GM19328 (cell line): Measurements from ENCODE around the gene NECAP2.

Experiments
- ATAC-seq: cut with Tn5 transposase; IDR thresholded peaks from one replicate; pipeline ENCODE4 v1.9.1; 2021; ENCODE audit warnings: mild to moderate bottlenecking, moderate library complexity; ENCODE audit not compliant: unreplicated experiment

Gene NECAP2, protein sequence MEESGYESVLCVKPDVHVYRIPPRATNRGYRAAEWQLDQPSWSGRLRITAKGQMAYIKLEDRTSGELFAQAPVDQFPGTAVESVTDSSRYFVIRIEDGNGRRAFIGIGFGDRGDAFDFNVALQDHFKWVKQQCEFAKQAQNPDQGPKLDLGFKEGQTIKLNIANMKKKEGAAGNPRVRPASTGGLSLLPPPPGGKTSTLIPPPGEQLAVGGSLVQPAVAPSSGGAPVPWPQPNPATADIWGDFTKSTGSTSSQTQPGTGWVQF

DNA sequence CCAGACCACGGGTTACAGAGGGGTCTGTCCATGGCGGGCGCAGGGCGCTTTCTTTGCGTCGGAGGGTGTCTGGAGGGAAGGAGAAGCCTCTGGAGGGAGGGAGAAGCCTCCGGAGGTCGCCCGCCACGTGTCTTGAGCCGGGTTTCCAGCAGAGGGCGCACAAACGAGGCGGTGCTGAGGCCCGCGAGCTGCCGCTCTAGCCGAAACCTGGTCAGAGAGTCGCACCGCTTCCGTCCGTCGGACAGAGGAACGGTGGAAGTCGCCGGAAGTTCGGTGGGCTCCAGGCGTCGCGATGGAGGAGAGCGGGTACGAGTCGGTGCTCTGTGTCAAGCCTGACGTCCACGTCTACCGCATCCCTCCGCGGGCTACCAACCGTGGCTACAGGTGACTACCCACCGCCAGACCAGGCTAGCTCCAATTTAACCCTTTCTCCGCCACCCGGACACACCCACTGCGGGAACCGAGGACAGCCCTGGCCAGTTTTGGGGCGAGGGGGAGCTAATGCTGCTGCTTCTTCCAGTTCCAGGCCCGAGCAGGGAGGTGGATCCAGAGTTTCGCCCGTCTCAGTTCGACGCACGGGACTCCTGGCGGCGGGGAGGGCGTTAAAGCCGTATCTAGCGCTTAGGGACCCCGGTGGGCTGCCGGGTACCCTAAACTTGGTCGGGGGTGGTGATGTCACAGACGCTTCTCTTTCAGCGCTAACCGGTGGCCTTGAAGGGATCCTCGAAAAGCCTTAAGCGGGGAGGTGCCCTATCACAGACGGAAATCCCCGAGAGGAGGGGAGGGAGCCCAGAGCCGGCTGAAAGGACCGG is at the start of gene NECAP2:
Gene NECAP2, plus strand, starts transcription at position 255 of the 812 bp plus-strand sequence. Its CDS starts 38 bp downstream, at position 293.
- peak; percentile 81 for ATAC-seq

- no peak for ATAC-seq
Observed at GRCh38 chr1:16391411-16391810, 49.1 kb upstream of the NECAP2 start.

GRCh38 chr1:16392740-16393569 is 47.6 kb upstream of the NECAP2 start:
- no peak for ATAC-seq

DNA sequence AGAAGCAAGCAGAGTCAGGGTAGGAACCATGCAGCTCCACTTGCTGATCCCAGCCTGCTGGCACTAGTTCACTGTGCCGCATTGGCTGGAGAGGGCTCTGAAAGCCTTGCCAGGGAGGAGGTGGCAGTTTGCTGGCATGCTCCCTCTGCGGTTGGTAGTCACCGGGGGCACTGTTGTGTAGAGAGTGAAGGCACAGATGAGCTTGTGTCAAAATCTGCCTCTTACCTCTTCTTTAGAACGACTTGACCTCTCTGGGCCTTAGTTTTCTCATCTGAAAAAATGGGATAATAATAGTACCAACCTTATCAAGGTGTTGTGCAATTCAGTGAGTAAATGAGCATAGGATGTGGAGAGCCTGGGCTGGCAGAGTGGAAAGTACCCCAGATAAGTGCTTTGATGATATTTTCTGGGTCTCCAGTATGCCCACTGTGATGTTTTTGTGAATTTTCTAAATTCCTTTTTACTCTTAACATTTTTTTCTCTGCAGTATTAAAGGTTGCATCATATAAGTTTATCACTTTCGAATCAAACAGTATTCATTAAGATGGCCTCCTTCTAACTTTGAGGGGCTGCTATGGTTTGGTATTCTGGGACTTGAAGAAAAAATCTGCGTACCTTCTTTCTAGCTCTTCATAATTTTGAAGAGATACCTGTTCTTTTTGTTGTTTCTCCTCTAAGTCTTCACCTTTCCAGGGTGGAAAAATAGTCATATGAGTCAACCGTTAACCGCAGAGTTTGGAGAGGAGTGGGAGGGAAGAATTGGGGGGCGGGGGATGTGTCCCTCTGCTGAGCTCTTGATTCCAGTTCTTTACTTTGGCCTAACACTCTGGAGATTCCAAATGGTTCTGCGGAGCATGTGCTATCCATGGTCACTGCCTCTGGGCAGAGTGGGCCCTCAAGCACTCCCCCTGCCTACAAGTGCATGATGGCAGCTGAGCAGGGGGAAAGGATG is 46.7 kb upstream of the NECAP2 start:
- ATAC-seq: no peak

GRCh38 chr1:16394977-16395376 is 45.5 kb upstream of the NECAP2 start:
- ATAC-seq: no peak

DNA sequence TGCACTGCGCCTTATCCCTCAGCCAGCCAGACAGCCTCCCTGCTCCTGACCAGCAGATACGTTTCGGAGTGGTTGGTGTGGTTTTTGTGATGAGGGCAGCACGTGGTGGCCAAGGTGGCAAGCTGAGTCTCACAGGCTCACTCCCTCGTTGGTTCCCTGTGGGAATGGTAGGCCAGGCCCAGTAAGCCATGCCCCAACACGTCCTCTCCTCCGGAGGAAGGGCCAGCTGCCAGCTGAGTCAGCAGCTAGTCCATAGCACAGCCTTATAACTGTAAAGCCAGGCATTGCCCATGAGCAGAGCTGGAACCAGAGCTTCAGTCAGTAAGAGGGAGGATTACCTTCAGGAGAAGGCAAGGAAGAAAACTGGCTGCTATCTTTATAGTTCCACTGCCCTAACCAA is 43.9 kb upstream of the NECAP2 start:
- ATAC-seq: no peak

DNA sequence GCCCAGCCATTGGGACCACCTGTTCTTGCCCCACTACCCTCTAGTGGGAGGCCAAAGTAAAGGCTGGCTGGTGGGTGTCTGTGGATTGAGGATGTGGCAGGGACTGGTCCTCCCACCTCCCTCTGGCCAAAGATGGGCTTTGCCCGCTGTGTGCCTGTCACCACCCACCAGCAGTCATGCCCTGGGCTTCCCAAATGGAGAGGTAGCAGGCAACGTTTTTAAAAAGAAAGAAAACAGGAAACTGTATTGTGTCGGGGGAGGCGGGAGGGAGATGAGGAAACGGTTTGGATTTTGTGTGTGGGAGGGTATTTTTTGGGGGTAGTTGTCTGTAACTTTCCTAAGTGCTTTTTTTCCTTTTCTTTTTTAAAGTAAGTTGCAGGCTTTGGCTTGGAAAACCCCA is 43.4 kb upstream of the NECAP2 start:
- no peak for ATAC-seq

GRCh38 chr1:16398371-16398953 is 42.1 kb upstream of the NECAP2 start:
- ATAC-seq: no peak

GRCh38 chr1:16402742-16403141 is 37.8 kb upstream of the NECAP2 start:
- no peak for ATAC-seq

- no peak for ATAC-seq
Observed at GRCh38 chr1:16405441-16405840, 35.1 kb upstream of the NECAP2 start.

DNA sequence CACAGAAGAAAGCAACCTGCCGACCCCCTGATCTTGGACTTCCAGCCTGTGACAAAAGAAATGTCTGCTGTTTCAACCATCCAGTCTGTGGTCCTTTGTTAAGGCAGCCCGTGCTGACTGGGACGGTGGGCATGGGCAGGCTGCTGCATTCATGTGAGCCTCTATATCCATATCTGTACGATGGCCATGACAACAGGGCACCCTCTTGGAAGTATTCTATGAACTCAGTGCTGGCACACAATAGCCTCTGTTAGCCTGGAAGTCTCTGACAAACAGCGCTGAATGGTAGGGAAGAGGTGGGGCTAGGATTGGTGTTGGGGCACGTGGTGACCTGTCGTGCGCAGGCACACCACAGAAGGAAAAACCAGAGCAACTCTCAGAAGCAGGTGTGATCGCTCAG is 33.7 kb upstream of the NECAP2 start:
- no peak for ATAC-seq

DNA sequence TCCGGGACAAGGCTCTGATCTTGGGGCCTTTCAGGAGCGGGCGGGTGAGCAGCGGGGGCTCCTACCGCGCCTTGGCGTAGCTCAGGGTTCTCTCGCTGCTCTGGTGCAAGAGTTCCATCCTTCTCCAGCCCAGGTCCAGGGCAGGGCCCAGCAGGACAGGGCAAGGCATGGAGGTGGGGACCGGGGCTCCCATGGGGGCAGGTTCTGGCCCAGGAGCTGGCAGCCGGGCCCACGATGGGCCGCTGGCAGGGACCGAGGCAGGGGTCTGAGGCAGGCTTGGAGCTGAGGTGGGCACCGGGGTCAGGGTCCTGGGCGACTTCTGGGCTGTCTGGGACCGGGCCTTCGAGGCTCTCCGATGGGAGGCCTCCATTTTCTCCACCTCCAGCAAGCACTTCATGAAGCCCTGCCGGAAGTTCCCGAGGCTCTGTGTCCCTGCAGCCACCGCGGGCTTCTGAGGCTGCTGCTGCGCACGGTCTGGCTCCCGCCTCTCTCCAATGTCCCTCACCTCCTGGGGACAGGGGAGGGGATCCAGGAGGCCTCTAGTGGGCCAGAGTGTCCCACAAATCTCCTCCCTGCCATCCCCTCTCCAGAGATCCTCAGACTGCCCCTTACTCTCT is 30.9 kb upstream of the NECAP2 start:
- ATAC-seq: no peak

GRCh38 chr1:16410803-16411202 is 29.7 kb upstream of the NECAP2 start:
- no peak for ATAC-seq

GRCh38 chr1:16413191-16413590 is 27.3 kb upstream of the NECAP2 start:
- ATAC-seq: no peak

DNA sequence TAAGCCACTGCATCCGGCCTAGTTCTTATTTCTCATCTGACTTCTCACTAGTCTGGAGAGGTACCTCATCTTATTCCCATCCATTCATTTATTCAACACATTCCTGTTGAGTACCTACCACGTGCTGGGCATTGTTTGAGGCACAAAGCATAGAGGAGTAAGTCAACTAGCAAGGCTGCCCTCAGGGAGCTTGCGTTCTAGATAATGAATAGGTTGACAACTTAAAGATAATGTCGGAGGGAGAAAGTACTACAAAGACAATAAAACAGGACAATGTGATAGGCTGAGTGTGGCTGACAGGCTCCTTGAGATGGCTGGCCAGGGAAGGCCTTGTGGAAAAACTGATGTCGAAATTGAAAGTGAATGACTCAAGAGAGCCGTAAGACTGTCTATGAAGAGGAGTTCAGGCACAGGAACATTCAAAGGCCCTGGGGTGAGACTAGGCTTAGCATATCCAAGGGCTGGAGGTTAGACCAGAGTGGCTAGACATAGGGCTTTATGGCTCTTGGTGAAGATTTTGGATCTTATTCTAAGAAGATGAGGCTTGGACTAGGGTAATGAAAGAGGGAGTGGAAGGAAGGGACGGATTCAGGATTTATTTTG is 21.6 kb upstream of the NECAP2 start:
- ATAC-seq: no peak

DNA sequence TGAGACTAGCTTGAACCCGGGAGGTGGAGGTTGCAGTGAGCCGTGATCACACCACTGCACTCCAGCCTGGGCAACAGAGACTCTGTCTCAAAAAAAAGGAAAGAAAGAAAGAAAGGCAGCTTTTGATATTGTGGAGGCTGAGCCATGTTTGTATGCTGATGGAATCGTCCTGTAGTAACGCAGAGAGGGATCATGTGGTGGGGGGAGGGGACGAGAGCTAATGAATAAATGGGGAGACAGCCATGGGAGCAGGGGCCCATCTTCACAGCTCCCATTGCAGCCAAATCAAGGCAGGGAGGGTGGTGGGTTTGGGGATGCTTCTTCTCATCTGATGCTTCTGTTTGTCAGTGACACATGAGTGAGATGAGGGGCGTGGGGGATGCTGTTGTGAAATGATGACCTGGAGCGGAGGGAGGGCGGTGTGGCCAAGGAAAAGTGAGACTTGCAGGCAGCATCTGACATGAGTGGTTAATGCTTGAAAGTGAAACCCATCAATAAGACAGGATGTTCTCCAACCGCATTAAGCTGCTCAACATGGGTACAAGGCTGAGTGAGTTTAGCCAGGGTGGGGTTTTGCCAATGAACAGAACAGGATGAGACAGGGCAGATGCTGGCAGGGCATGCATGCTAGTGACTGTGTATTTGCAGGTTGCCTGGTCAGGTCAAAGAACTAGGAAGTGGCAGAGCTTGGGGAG is 20.0 kb upstream of the NECAP2 start:
- ATAC-seq: peak; percentile 76

GRCh38 chr1:16421201-16421600 is 19.3 kb upstream of the NECAP2 start:
- ATAC-seq: no peak

DNA sequence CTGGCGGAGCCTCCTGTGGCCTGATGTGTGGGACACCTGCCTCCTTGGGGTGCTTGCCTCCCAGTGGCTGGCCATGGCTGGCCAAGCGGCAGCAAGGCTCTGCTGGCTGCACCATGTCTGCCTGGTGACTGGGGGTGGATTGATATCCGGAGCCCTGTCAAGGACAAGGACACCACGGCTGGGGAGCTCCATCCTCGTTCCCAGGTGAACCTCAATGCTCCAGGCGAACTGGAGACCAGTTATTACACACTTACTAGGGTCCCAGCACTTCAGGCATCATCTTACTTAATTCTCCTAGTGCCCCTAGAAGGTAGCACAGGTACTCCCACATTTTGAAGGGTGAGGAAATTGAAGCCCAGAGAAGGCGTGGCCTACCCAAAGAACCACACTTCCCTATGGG is 18.5 kb upstream of the NECAP2 start:
- no peak for ATAC-seq
